H54 (cell line): ENCODE data around the gene PRADC1.
"Not testable (repeated sequence)": the region's sequence is repeated elsewhere in the genome, so short reads cannot be mapped to it uniquely, and the experiment has no call there.

Source experiments
- DNase-seq: peaks from one replicate; pipeline ENCODE4 v3.0.0; 2011; ENCODE audit warnings: low spot score, mixed read lengths; ENCODE audit not compliant: insufficient read length
- FAIRE-seq: peaks from 3 replicates; lab custom pipeline; 2011; peaks lifted over from hg19 to GRCh38; lab: Jason Lieb, UNC
- POLR2A ChIP-seq: IDR thresholded peaks from 2 replicates; pipeline ENCODE4 v1.6.1; 2011; ENCODE audit warnings: low read depth, mild to moderate bottlenecking, low read length

Gene PRADC1

DNA sequence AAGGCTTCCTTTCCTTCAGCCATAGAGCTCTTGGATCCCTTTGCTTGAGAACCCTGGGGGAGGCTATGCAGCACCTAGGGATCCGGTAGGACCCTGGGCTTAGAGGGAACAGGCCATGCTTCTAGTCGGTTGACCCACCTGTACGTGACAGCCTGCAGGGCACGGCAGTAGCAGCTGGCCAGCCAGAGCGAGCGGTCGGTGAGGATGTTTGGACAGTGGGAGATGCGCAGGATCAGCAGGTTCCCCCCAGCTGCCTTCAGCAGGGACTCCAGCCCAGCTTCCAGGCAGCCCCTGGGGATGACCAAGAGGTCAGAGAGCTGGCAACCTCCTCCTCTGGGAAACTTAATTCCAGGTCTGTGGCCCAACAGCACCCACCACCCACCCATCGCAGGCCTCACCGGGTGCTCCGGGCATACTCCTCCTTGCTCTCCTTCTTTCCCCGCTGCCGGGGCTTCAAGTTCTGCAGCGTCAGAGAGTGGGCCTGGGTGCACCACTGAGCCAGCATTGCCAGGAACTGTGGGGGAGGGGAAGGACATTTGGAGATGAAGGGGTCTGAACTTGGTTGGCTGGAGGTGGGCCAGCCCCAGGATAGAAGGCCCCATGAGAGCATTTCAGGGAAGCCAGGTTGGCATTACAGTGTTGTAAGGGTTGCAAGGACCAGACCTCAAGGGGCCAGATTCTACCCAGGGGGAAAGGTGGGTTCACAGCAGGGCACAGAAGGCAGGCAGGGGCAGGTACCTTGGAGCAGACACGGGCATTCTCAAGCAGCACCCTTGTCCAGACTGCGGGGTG lies 30.7 kb upstream of the PRADC1 start:
- FAIRE-seq (no peak), DNase-seq (no peak)
- TF ChIP-seq POLR2A: no peak

DNA sequence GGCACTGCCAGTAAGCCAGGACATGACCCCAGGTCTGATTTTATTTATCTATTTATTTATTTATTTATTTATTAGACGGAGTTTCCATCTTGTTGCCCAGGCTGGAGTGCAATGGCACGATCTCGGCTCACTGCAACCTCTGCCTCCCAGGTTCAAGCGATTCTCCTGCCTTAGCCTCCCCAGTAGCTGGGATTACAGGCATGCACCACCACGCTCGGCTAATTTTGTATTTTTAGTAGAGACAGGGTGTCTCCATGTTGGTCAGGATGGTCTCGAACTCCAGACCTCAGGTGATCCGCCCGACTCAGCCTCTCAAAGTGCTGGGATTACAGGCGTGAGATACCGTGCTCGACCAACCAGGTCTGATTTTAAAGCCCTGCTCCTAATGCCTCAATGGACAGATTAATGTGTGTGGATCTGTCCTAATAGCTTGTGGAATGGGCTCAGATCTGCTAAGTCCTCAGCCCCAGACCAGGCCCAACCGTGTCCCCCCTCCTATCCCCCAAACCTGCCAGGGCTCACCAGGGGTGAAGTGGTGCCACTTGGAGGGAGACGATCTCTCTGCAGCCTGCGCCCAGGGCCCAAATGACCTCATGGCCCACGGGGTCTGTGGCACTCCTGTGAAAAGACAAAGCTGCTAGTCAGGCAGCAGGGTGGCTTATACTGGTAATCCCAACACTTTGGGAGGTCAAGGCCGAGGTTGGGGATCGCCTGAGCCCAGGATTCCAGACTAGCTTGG lies 29.8 kb upstream of the PRADC1 start:
- FAIRE-seq, DNase-seq: not testable (repeated sequence)

DNA sequence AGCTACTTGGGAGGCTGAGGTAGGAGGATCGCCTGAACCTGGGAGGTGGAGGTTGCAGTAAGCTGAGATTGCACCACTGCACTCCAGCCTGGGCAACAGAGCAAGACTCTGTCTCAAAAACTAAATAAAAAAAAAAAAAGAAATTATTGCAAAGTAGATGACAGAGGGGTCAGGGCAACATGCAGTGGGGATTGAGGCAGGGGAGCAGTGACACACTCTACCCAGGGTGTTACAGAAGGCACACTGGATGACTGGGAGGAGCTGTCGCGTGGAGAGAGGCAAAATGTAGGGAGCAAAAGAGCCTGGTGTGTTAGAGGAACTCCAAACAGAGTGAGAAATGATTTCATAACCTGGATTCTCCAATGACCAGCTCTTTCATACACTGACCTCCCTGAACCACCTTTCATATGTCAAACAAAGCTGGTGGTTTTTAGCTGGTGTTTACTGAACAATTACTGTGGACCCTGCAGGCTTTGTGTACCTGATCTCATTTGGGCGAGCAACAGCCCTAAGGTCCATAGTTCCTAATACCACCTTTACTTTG lies 29.1 kb upstream of the PRADC1 start:
- TF ChIP-seq POLR2A: no peak
- DNase-seq (no peak), FAIRE-seq (no peak)

DNA sequence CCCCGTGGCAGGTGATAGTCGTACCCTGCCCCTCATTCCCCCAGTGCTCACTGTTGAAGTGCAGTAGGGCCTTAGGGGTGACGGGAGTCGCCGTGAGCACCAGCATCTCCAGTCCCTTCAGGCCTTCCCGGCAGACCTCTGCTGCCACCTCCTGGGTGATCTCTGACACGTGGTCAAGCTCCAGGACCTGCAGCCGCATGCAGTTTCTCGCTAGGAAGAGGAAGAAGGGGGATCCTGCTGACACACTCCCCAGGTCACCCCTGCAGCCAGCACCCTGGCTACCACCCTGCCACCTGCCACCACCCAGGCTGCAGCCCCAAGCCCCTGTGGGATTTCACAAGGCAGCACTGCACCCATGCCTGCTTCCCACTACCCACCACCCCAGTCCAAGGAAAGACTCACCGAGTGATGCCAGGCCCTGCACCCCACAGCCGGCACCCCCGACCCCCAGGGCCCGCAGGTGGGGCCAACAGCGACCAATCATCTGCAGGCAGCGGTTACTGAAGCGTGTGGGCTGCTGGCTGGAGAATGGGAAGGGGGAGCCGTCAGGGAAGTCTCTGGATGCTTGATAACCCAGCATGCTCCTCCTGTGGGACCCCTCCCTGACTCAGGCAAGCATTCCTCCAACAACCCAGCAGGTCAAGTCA lies 27.4 kb upstream of the PRADC1 start:
- TF ChIP-seq POLR2A: no peak
- FAIRE-seq (no peak), DNase-seq (peak; percentile 68)

DNA sequence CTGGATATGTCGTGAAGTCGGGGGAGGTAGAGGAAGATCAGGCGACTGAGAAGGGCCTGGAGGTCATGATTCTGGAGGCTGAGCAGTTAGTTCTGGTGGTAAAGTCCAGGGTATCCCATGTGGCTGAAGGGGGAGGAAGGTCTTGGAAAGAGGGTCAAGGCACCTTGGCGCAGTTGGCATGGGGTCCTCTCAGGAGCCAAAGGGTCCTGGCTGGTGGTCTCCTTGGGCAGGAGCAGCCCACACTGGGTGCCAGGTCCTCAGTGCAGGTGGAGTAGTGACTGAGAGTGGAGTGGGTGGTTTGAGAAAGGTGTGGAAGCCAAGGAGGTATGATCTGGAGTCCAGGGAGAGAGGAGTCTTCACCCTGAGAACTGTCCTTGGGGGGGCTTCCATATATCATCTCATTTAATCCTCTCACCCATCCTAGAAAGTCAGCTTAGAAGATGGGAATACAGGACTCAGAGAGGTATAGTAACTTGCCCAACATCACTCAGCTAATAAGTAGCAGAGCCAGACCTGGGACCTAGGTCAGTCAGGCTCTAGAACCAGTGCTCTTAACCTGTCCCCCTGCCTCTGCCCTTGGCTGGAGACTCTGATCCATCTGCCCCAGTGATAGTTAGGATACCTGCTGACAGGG lies 26.8 kb upstream of the PRADC1 start:
- no peak for TF ChIP-seq POLR2A
- no peak for FAIRE-seq
- no peak for DNase-seq

DNA sequence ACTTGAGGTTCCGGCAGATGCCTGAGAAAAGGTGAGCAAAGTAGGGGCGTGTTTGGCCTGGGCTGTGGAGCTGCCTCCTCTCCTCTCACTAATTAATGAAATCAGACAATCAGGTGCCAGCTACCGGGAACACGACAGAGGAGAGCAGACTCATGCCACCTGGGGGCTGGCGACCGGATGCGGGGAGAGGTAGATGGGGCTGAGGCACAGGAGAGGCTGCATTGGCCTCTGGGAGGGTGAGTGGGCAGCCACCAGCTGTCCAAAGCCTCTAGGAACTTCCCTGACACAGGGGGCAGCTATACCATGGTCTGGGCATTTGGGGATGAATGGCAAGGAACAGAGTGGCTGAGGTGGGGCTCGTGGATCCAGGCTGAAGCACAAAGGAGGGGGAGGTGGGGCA lies 26.2 kb upstream of the PRADC1 start:
- no peak for TF ChIP-seq POLR2A
- FAIRE-seq (no peak), DNase-seq (no peak)

DNA sequence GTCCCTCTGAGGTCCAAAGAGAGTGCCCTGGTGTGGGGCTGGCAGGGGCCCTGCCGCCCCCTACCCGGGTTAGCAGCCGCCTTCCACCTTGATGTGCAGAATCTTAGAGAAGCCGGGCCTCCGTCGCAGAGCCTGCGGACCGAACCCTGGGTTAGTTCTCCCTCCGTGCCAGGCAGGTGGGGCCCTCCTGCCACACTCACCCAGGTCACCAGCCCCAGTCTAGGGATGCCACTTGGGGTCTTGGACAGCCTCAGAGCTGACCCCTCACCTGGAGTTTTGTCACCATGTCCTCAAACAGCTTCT lies 25.8 kb upstream of the PRADC1 start:
- FAIRE-seq (no peak), DNase-seq (no peak)
- TF ChIP-seq POLR2A: no peak

DNA sequence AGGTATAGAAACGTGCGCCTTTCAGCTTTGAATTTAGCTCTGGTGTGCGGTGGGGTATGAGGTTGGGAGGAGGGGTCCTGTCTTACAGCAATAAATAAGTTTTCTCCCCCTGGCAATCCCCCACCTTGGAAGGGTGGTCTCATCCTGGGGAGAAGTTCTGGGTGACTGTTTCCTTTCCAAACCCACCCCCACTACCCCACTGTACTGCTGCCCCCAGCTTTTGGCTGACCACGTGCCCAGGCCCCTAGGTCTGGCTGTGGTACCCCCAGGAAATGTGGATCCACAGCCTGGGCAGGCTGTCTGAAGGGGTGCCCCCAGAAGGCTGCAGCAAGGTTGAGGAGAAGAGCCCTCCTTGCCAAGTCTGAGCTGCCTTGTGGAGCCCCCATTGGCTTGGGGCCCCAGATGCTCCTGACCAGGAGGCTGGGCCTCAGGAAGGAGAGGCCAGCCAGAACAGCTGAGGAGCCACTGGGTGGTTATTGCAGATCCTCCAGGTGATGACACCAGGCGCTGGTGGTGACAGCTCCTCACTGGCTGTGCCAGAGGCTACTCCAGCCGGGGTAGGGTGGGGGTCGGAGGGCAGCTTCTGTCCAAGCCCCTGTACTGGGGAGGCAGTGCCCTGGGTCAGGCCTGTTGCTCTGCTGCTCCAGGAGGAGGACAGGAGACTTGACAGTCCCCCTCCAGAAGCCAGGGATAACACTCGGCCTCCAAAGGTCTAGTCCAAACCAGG lies 25.3 kb upstream of the PRADC1 start:
- FAIRE-seq: no peak
- no peak for TF ChIP-seq POLR2A
- DNase-seq: no peak

DNA sequence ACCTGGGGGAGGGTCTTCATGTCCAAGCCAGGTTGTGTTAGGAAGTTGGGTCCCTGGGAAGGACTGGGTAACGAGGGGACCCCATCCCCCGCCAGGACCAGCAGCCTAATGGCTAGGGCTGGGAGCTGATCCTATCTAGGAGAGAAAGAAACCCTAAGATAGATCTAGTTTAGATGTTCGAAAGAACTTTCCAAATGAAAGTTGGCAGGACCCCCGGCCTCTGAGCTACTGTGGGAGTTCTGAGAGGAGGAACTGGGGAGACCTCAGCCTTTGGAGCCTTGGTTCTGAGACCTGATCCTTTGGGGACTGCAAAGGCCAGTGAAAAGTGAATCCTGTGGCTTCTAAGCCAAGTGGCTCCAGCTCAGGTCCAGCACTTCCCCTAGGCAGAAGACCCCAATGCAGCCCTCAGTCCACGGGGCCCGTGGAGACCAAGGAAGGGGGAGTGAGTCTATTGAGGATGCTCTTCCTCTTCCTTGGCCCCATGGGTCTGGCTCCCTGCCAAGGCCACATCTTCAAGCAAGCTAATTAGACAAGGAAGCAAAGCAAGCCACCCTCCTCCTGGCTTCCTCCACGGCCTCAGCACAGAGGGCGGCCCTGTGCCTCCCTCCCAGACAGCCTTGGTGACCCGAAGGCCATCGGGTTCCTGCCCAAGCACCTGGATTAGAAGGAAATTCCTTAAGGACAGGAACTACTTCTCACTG lies 24.5 kb upstream of the PRADC1 start:
- no peak for TF ChIP-seq POLR2A
- FAIRE-seq (no peak), DNase-seq (no peak)

DNA sequence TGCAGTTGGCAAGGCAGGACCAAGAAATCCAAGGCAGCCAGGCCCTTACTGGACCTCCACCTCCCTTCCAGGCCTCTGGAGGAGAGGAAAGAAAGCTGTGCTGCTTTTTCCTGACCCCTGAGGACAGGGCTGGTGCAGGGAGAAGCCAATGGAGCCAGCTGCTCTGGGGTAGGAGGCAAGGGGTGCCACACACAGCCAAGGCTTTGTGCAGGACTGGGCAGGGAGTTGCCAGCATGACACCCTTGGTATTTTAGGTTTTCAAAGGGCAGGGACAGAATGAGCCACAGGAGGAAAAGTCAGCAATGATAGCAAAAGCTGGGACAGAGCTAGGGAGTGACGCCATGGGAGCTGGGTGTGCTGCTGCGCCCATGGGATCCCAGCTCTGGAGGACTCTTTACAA lies 24.0 kb upstream of the PRADC1 start:
- no peak for DNase-seq
- FAIRE-seq: no peak
- no peak for TF ChIP-seq POLR2A

DNA sequence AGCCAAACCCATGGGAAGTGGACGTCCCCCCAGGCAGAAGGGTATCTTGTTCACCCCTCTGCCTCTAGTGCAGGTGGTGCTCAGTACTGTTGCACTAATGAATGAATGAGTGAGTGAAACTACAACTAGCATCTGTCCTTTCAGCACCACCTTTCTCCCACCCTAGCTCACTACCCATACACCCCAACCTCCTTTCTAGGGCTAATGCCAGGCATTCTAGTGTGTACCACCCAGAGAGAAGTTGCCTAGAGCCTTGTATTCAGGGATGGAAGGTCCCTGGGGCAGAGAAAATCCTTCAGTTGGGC lies 23.5 kb upstream of the PRADC1 start:
- no peak for TF ChIP-seq POLR2A
- FAIRE-seq (no peak), DNase-seq (no peak)

DNA sequence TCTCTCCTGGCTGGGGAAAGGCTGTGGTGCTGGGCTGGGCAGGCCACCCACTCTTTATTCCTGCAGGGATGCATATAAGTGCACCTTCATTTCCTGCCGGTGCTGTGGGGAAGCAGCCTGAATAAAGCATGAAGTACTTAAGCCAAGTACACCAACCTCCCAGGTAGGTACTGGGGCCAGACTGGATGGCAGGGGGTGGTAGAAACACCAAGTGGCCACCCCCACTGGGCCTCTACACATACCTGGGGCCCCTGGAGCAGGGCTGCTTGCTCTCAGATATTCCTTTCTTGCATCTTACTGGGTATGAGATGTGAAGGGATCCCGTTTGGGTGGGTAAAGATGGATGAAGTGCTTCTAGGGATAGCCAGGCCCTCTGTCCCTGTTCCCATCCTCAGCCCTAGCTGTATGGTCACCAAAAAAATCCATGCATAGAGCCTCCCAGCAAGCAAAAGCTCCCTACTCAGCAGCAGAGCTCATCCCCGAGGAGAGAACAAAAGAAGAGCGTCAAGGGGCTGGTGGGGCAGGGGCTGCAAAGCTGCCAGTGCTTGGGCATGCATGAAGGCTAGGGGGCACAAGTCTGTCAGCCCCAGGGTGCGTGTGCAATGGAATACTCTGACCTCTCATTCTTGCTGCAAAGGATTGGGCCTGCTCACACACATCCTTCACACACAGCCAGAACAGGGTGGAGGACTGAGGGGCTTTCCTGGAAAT lies 23.0 kb upstream of the PRADC1 start:
- DNase-seq (no peak), FAIRE-seq (no peak)
- no peak for TF ChIP-seq POLR2A
